ENCODE measurements around the gene MYO18A. TPM values are rescaled to one million over a fixed set of nuclear protein-coding genes. Genes with fewer than 3 reads are reported as not detected.
"Not testable (repeated sequence)": the region's sequence is repeated elsewhere in the genome, so short reads cannot be mapped to it uniquely, and the experiment has no call there.

Gene MYO18A
- total and polyA plus RNA-seq, 5 donors: 206 to 312 (median 251) TPM

GRCh38 chr17:29148257-29148789, 31.9 kb downstream of the MYO18A start:
- intact Hi-C loops (cut with DNase I): loop anchor here (5.0 kb wide), 4 partner anchors 34 to 74 kb away; partner anchors contain the start of gene MYO18A (in 2 of the 4)
- peak overlapping the region; percentile 53 for H3K4me3 ChIP-seq (ENCODE audit: low read length)
- no peaks in the 10 kb centered on the region for H3K9me3 ChIP-seq (ENCODE audit: control insufficient read depth, low read length)
- no peaks in the 10 kb centered on the region for H3K27me3 ChIP-seq (ENCODE audit: control insufficient read depth, insufficient read depth)
- 33% methylated on average over 5 of the region's 5 CpGs for WGBS
- H3K4me1 ChIP-seq (ENCODE audit: control insufficient read depth, insufficient read depth, low read length): peaks cover 10% of the 10 kb centered on the region
- ATAC-seq (no peak), DNase-seq (peak in 1 of 3 donors; percentile 47)
- peak overlapping the region; percentile 86 for H3K27ac ChIP-seq (ENCODE audit: low read length)

- 81% methylated on average over 4 of the region's 4 CpGs for WGBS
- Histone ChIP-seq H3K9me3 (ENCODE audit: control insufficient read depth, low read length) (no peaks in the 10 kb centered on the region), H3K4me1 (ENCODE audit: control insufficient read depth, insufficient read depth, low read length) (peaks cover 10% of the 10 kb centered on the region), H3K4me3 (ENCODE audit: low read length) (no peak overlapping the region), H3K27me3 (ENCODE audit: control insufficient read depth, insufficient read depth) (no peaks in the 10 kb centered on the region), H3K27ac (ENCODE audit: low read length) (no peak overlapping the region)
- intact Hi-C loops (cut with DNase I): loop anchor here (5.0 kb wide), 4 partner anchors 35 to 75 kb away; partner anchors contain the start of gene MYO18A (in 2 of the 4)
- DNase-seq: no peak
- no peak for ATAC-seq
These were observed 32.5 kb downstream of the MYO18A start for GRCh38 chr17:29147682-29148081.

GRCh38 chr17:29147228-29147627, 33.0 kb downstream of the MYO18A start:
- not testable (repeated sequence) for H3K27me3 ChIP-seq (ENCODE audit: control insufficient read depth, insufficient read depth); ATAC-seq; H3K27ac ChIP-seq (ENCODE audit: low read length); H3K9me3 ChIP-seq (ENCODE audit: control insufficient read depth, low read length); DNase-seq; H3K4me3 ChIP-seq (ENCODE audit: low read length)
- peaks cover 10% of the 10 kb centered on the region for H3K4me1 ChIP-seq (ENCODE audit: control insufficient read depth, insufficient read depth, low read length)
- intact Hi-C loops (cut with DNase I): loop anchor here (5.0 kb wide), 4 partner anchors 35 to 75 kb away; partner anchors contain the start of gene MYO18A (in 2 of the 4)
- 91% methylated on average over 2 of the region's 2 CpGs for WGBS

- no peaks in the 10 kb centered on the region for H3K27me3 ChIP-seq (ENCODE audit: control insufficient read depth, insufficient read depth)
- no peak overlapping the region for H3K4me3 ChIP-seq (ENCODE audit: low read length)
- WGBS: 65% methylated on average over 2 of the region's 2 CpGs
- intact Hi-C loops (cut with DNase I): loop anchor here (5.0 kb wide), 4 partner anchors 36 to 76 kb away; partner anchors contain the start of gene MYO18A (in 2 of the 4)
- no peak overlapping the region for H3K27ac ChIP-seq (ENCODE audit: low read length)
- H3K4me1 ChIP-seq (ENCODE audit: control insufficient read depth, insufficient read depth, low read length): peaks cover 10% of the 10 kb centered on the region
- DNase-seq (no peak), ATAC-seq (no peak)
- no peaks in the 10 kb centered on the region for H3K9me3 ChIP-seq (ENCODE audit: control insufficient read depth, low read length)
These were observed 33.7 kb downstream of the MYO18A start for GRCh38 chr17:29146369-29146972.

- H3K4me3 ChIP-seq (ENCODE audit: low read length): no peak overlapping the region
- ATAC-seq (peak; percentile 34 to 42), DNase-seq (peak; percentile 70 to 79 (median 78))
- WGBS: 38% methylated on average over 12 of the region's 12 CpGs
- peak overlapping the region; percentile 47 for H3K27ac ChIP-seq (ENCODE audit: low read length)
- H3K4me1 ChIP-seq (ENCODE audit: control insufficient read depth, insufficient read depth, low read length): peaks cover 19% of the 10 kb centered on the region
- intact Hi-C loops (cut with DNase I): loop anchor here (5.0 kb wide), 4 partner anchors 37 to 77 kb away; partner anchors contain the start of gene MYO18A (in 2 of the 4)
- H3K9me3 ChIP-seq (ENCODE audit: control insufficient read depth, low read length): no peaks in the 10 kb centered on the region
- H3K27me3 ChIP-seq (ENCODE audit: control insufficient read depth, insufficient read depth): no peaks in the 10 kb centered on the region
These were observed 34.7 kb downstream of the MYO18A start for GRCh38 chr17:29145289-29146073.

GRCh38 chr17:29143894-29144293, 36.3 kb downstream of the MYO18A start:
- peak in 1 of 3 donors; percentile 46 for DNase-seq

GRCh38 chr17:29141514-29141876, 38.7 kb downstream of the MYO18A start:
- H3K9me3 ChIP-seq (ENCODE audit: control insufficient read depth, low read length): no peaks in the 10 kb centered on the region
- no peaks in the 10 kb centered on the region for H3K27me3 ChIP-seq (ENCODE audit: control insufficient read depth, insufficient read depth)
- DNase-seq (peak in 1 of 3 donors; percentile 32), ATAC-seq (no peak)
- peak overlapping the region; percentile 86 for H3K27ac ChIP-seq (ENCODE audit: low read length)
- intact Hi-C loops (cut with DNase I): loop anchor here in 1 of 4 donors (5.0 kb wide), 1 partner anchor 151 kb away; the partner anchor contains the start of gene NUFIP2
- 40% methylated on average over 4 of the region's 4 CpGs for WGBS
- no peak overlapping the region for H3K4me3 ChIP-seq (ENCODE audit: low read length)
- peaks cover 23% of the 10 kb centered on the region for H3K4me1 ChIP-seq (ENCODE audit: control insufficient read depth, insufficient read depth, low read length)

More at GRCh38 chr17:29143894-29144293, 36.3 kb downstream of the MYO18A start:
- 47% methylated on average over 2 of the region's 2 CpGs for WGBS
- no peak for ATAC-seq
- Histone ChIP-seq H3K4me1 (ENCODE audit: control insufficient read depth, insufficient read depth, low read length) (peaks cover 16% of the 10 kb centered on the region), H3K27me3 (ENCODE audit: control insufficient read depth, insufficient read depth) (no peaks in the 10 kb centered on the region), H3K9me3 (ENCODE audit: control insufficient read depth, low read length) (no peaks in the 10 kb centered on the region), H3K4me3 (ENCODE audit: low read length) (no peak overlapping the region), H3K27ac (ENCODE audit: low read length) (no peak overlapping the region)
- intact Hi-C loops (cut with DNase I): loop anchor here in 1 of 4 donors (5.0 kb wide), 1 partner anchor 148 kb away; the partner anchor contains the start of gene NUFIP2

- WGBS: 10% methylated on average over 15 of the region's 15 CpGs
- H3K9me3 ChIP-seq (ENCODE audit: control insufficient read depth, low read length): no peaks in the 10 kb centered on the region
- H3K27me3 ChIP-seq (ENCODE audit: control insufficient read depth, insufficient read depth): no peaks in the 10 kb centered on the region
- intact Hi-C loops (cut with DNase I): loop anchor here in 1 of 4 donors (5.0 kb wide), 1 partner anchor 151 kb away; the partner anchor contains the start of gene NUFIP2
- peak overlapping the region; percentile 86 for H3K27ac ChIP-seq (ENCODE audit: low read length)
- peak overlapping the region; percentile 62 for H3K4me3 ChIP-seq (ENCODE audit: low read length)
- ATAC-seq (peak; percentile 27 to 48), DNase-seq (peak; percentile 51 to 83 (median 81))
- peaks cover 23% of the 10 kb centered on the region for H3K4me1 ChIP-seq (ENCODE audit: control insufficient read depth, insufficient read depth, low read length)
These were observed 39.3 kb downstream of the MYO18A start for GRCh38 chr17:29140631-29141513.

- under 1% methylated on average over 14 of the region's 14 CpGs for WGBS
- Histone ChIP-seq H3K4me1 (ENCODE audit: control insufficient read depth, insufficient read depth, low read length) (peaks cover 22% of the 10 kb centered on the region), H3K27me3 (ENCODE audit: control insufficient read depth, insufficient read depth) (no peaks in the 10 kb centered on the region), H3K27ac (ENCODE audit: low read length) (peak overlapping the region; percentile 95), H3K4me3 (ENCODE audit: low read length) (peak overlapping the region; percentile 62), H3K9me3 (ENCODE audit: control insufficient read depth, low read length) (no peaks in the 10 kb centered on the region)
- ATAC-seq (peak; percentile 93 to 94), DNase-seq (peak; percentile 88 to 95 (median 95))
- intact Hi-C loops (cut with DNase I): loop anchor here in 1 of 4 donors (5.0 kb wide), 1 partner anchor 152 kb away; the partner anchor contains the start of gene NUFIP2
These were observed 40.1 kb downstream of the MYO18A start for GRCh38 chr17:29140051-29140621.

Data from right cardiac atrium (tissue), 5 donors.